ENCODE results near the gene MIGA2. TPM values are rescaled to one million over a fixed set of nuclear protein-coding genes. Genes with fewer than 3 reads are reported as not detected.

Gene MIGA2
- total and polyA plus RNA-seq, 9 of the 15 experiments (the other 6 are each of a cell fraction or from before 2014, with no cell fraction given) = 0.15 to 54.1 (median 18.0) TPM

DNA sequence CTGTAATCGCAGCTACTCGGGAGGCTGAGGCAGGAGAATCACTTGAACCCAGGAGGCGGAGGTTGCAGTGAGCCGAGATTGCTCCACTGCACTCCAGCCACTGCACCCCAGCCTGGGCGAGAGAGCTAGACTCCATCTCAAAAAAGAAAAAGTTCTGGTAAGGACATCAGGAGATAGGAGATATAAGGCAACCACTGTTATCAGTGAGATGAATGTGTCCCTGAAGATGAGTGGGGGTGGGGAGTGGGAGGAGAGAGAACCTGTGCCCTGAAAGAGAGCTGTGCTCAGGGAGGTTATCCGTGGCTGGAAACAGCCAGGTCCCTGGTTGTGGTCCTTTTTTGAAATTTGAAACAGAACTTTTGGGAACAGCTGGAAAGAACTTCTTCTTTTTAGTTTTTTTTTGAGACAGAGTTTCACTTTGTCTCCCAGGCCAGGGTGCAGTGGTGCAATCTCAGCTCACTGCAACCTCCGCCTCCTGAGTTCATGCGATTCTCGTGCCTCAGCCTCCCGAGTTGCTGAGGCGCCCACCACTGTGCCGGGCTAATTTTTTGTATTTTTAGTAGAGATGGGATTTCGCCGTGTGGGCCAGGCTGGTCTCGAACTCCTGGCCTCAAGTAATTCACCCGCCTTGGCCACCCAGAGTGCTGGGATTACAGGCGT lies 77.3 kb downstream of the MIGA2 start (continued):
- TF ChIP-seq TAL1 (IDR thresholded peaks at IDR 0.05) (peak; percentile 79), SP1 (CRISPR knock-in tag; IDR thresholded peaks at IDR 0.05) (no peak), NFIC (IDR thresholded peaks at IDR 0.05) (peak; percentile 53; the same call in 1 of the 2 replicates), MAFF (IDR thresholded peaks at IDR 0.05; ENCODE audit: low read length) (no peak), TBL1XR1 (IDR thresholded peaks at IDR 0.05; ENCODE audit: low read length in 2 of 2) (peak in 1 of 2 experiments; percentile 35; a peak in 1 of 4 replicates), SMARCC2 (IDR thresholded peaks at IDR 0.05; ENCODE audit: low read depth) (peak; percentile 54; the same call in 1 of the 2 replicates), NUFIP1 (IDR thresholded peaks at IDR 0.05; ENCODE audit: partially characterized antibody) (no peak), CREM (IDR thresholded peaks at IDR 0.05; ENCODE audit: low read depth) (peak; percentile 42; the same call in 1 of the 2 replicates), STAG1 (CRISPR knock-in tag; IDR thresholded peaks at IDR 0.05; ENCODE audit: borderline replicate concordance) (no peak), TEAD4 (IDR thresholded peaks at IDR 0.05; ENCODE audit: low read length) (peak; percentile 82), TEAD4 (CRISPR knock-in tag; IDR thresholded peaks at IDR 0.05; ENCODE audit: borderline replicate concordance) (no peak), CBFA2T3 (IDR thresholded peaks at IDR 0.05) (peak; percentile 90)
- TF ChIP-seq, protein P1, sequence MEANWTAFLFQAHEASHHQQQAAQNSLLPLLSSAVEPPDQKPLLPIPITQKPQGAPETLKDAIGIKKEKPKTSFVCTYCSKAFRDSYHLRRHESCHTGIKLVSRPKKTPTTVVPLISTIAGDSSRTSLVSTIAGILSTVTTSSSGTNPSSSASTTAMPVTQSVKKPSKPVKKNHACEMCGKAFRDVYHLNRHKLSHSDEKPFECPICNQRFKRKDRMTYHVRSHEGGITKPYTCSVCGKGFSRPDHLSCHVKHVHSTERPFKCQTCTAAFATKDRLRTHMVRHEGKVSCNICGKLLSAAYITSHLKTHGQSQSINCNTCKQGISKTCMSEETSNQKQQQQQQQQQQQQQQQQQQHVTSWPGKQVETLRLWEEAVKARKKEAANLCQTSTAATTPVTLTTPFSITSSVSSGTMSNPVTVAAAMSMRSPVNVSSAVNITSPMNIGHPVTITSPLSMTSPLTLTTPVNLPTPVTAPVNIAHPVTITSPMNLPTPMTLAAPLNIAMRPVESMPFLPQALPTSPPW (CRISPR knock-in tag; IDR thresholded peaks at IDR 0.05) = peak; percentile 39
